ENCODE results near the gene PTGS1.

DNA sequence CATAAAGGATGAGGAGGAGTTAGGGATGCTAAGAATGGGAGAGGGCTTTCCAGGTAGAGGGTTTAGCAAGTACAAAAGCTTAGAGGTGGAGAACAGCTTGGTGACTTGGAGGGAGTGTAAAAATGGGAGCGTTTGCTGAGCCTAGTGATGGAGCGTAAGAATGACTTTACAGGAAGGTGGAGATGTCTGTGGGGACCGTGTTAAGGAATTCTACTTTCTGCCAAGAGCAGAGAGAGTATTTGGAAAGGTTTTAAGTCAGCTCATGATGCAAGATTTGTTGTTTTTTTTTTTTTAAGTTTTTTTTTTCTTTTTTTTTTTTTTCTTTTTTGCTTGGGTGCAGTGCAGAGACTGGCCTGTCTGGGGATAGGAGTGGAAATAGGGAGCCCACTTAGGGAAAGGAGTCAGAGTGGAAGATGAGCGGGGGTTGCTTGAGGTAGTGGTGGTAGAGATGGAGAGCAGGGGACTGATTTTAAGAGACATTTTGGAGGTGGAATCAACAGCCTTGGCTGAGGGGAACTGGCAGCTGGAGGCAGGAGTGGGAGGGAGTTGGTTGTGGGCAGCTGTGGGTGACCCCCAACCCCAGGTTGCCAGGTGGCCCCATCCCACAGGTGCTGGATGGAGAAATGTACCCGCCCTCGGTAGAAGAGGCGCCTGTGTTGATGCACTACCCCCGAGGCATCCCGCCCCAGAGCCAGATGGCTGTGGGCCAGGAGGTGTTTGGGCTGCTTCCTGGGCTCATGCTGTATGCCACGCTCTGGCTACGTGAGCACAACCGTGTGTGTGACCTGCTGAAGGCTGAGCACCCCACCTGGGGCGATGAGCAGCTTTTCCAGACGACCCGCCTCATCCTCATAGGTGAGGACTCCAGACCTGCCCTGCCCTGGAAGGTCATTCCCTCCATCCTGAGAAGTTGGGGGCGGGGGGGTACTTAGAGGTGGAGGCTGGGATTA is 12.4 kb downstream of the PTGS1 start:
- no peak for TF ChIP-seq EZH2 (IDR thresholded peaks at IDR 0.05; ENCODE audit: borderline replicate concordance, low read length)
- TF ChIP-seq, protein P1, sequence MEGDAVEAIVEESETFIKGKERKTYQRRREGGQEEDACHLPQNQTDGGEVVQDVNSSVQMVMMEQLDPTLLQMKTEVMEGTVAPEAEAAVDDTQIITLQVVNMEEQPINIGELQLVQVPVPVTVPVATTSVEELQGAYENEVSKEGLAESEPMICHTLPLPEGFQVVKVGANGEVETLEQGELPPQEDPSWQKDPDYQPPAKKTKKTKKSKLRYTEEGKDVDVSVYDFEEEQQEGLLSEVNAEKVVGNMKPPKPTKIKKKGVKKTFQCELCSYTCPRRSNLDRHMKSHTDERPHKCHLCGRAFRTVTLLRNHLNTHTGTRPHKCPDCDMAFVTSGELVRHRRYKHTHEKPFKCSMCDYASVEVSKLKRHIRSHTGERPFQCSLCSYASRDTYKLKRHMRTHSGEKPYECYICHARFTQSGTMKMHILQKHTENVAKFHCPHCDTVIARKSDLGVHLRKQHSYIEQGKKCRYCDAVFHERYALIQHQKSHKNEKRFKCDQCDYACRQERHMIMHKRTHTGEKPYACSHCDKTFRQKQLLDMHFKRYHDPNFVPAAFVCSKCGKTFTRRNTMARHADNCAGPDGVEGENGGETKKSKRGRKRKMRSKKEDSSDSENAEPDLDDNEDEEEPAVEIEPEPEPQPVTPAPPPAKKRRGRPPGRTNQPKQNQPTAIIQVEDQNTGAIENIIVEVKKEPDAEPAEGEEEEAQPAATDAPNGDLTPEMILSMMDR (conservative IDR thresholded peaks at IDR 0.05 in 1 of 2, IDR thresholded peaks at IDR 0.05 in 1 of 2; ENCODE audit: extremely low read depth in 1 of 2, insufficient read depth in 1 of 2, low read depth in 1 of 2, low read length in 2 of 2) = no peak

All from mammary epithelial cell (primary cell).